DOHH2 (cell line): ENCODE data around the gene BBX.

Source experiments
- EZH2phosphoT487 ChIP-seq: fragments of 200-600 bp; sonication (generic); IDR thresholded peaks from 2 replicates; pipeline ENCODE4 v1.6.1; 2017; ENCODE audit warnings: borderline replicate concordance, mild to moderate bottlenecking, antibody characterized with exemption, low read length, moderate library complexity, mixed read lengths
- TF ChIP-seq, protein P1 (sequence below): fragments of 200-600 bp; sonication (generic); IDR thresholded peaks from one replicate; pipeline ENCODE4 v1.5.1; 2014; ENCODE audit warnings: antibody characterized with exemption, mild to moderate bottlenecking, low read depth, low read length; ENCODE audit not compliant: poor library complexity, severe bottlenecking

DNA sequence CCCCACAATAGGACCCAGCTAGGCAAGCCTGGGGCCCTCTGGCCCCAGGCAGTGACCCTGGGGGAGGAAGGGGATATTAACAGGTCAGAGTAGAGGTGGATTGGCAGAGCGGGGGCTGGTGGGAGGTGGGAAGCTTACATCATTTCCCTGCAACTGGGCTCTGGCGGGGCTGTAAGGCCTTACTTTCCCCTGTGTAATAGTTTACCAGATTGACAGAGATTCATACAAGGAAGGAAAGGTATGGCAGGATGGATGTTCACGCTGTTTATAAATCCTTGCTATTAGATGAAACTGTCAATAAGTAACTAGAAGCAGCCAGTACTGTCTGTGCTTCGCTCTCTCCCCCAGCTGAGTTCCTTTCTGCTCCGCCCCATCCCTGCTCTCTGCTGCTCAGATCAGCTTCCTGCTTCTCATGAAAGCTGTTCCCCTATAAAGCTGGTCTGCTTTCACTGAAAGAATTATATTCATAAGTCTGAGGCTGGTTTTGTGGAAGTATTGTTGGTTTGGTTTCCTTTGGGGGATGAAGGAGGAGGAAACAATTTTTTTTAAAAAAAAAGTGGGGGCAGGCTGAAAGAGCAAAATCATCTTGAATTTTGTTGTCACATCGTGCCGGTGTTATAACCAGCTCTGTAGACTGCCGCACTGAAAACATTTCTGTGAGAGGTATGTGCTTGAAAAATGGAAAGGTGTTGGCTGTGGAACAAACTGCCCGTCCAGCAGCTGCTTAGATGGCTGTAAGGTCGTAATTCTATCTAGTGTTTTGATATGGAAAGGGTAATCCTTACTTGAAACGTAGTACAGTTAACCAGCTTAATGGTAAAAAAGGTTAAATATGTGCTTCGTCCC lies 76.4 kb downstream of the BBX start:
- TF ChIP-seq, protein P1, sequence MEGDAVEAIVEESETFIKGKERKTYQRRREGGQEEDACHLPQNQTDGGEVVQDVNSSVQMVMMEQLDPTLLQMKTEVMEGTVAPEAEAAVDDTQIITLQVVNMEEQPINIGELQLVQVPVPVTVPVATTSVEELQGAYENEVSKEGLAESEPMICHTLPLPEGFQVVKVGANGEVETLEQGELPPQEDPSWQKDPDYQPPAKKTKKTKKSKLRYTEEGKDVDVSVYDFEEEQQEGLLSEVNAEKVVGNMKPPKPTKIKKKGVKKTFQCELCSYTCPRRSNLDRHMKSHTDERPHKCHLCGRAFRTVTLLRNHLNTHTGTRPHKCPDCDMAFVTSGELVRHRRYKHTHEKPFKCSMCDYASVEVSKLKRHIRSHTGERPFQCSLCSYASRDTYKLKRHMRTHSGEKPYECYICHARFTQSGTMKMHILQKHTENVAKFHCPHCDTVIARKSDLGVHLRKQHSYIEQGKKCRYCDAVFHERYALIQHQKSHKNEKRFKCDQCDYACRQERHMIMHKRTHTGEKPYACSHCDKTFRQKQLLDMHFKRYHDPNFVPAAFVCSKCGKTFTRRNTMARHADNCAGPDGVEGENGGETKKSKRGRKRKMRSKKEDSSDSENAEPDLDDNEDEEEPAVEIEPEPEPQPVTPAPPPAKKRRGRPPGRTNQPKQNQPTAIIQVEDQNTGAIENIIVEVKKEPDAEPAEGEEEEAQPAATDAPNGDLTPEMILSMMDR = no peak
- TF ChIP-seq EZH2phosphoT487 = no peak
